Measurements from ENCODE around the gene SEMA5A. TPM values are rescaled to one million over a fixed set of nuclear protein-coding genes. Genes with fewer than 3 reads are reported as not detected.

The SEMA5A gene
- total RNA-seq, 2 donors from 2014 or later = 3.4 to 40.2 TPM

DNA sequence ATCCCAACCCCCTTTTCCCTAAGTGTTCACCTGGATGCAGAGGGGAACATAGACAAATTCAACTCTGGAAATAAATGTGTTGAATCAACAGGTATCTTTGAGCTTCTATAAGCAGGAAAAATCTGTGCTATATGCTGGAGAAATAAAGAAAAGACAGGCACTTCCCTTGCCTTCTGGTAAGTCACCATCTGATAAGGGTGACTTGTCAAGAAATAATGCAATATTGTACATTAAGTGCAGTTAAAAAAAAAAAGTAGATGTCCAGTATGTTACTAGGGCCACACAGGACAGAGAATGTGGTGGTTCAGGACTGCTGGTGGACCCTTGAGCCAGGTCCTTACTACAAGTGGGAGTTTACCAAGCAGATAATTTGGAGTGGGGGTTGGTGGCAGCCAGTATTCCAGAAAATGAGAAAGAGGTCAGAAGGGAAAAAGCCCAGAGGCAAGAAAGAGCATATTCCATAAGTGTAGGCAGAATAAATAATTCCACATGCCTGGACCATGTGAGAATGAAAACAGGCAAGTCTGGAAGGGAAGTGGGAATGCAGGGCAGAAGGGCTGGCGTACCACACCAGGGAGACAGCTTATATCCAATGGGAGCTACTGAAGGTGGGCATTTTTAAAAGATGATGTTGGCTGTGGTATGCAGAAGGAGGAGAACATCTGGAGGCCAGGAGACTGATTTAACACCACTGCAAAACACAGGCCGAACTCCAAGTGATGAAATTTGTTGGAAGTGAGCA is 209.9 kb downstream of the SEMA5A start:
- Histone ChIP-seq H3K27me3 (no peaks in the 10 kb centered on the region), H3K4me1 (no peaks in the 10 kb centered on the region), H3K9me3 (no peaks in the 10 kb centered on the region), H3K4me3 (no peak overlapping the region), H3K36me3 (replicated peaks in 1 of 2; ENCODE audit: insufficient read depth in 1 of 2, low read depth in 2 of 2) (no peaks in the 10 kb centered on the region), H3K27ac (no peak overlapping the region)
- TF ChIP-seq POLR2A (IDR thresholded peaks at IDR 0.05) = no peak
- TF ChIP-seq, protein P1, sequence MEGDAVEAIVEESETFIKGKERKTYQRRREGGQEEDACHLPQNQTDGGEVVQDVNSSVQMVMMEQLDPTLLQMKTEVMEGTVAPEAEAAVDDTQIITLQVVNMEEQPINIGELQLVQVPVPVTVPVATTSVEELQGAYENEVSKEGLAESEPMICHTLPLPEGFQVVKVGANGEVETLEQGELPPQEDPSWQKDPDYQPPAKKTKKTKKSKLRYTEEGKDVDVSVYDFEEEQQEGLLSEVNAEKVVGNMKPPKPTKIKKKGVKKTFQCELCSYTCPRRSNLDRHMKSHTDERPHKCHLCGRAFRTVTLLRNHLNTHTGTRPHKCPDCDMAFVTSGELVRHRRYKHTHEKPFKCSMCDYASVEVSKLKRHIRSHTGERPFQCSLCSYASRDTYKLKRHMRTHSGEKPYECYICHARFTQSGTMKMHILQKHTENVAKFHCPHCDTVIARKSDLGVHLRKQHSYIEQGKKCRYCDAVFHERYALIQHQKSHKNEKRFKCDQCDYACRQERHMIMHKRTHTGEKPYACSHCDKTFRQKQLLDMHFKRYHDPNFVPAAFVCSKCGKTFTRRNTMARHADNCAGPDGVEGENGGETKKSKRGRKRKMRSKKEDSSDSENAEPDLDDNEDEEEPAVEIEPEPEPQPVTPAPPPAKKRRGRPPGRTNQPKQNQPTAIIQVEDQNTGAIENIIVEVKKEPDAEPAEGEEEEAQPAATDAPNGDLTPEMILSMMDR (IDR thresholded peaks at IDR 0.05) = no peak
- ATAC-seq (no peak), DNase-seq (no peak)
- intact Hi-C loops (cut with DNase I) = no loop called here
- WGBS, 2 donors = 92 to 95% methylated on average over 2 of the region's 2 CpGs

DNA sequence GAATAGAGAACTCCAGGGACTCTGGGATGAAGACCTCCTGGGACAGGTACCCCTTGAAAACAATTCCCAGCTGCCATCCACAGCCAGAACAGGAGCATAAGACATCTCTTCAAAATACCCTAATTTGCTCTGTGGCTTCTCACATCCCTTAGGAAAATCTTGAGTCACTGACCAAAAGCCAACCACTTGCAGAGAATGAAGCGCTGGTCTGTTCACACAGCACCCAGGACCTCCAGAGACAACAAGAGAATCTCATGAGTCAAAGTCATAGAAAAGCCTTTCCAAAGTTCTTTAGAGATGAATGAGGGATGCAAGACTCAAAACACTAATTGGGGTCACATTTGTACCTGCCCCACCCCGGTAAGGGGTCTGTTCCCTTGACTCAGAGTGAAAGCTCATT is 210.6 kb downstream of the SEMA5A start:
- 94 to 100% methylated on average over 2 of the region's 2 CpGs for WGBS, 2 donors
- Histone ChIP-seq H3K9me3 (no peaks in the 10 kb centered on the region), H3K27ac (no peak overlapping the region), H3K4me3 (no peak overlapping the region), H3K4me1 (no peaks in the 10 kb centered on the region), H3K36me3 (replicated peaks in 1 of 2; ENCODE audit: insufficient read depth in 1 of 2, low read depth in 2 of 2) (no peaks in the 10 kb centered on the region), H3K27me3 (no peaks in the 10 kb centered on the region)
- DNase-seq = no peak
- intact Hi-C loops (cut with DNase I) = no loop called here
- no peak for ATAC-seq
- TF ChIP-seq, protein P1 (IDR thresholded peaks at IDR 0.05) = no peak
- TF ChIP-seq POLR2A (IDR thresholded peaks at IDR 0.05) = no peak

GRCh38 chr5:9332026-9332425 is 213.8 kb downstream of the SEMA5A start:
- no peak overlapping the region for H3K27ac ChIP-seq
- WGBS, 2 donors = 90 to 95% methylated on average over 2 to 4 of the region's 4 CpGs
- intact Hi-C loops (cut with DNase I) = no loop called here
- DNase-seq (no peak), ATAC-seq (no peak)
- TF ChIP-seq, protein P1 (IDR thresholded peaks at IDR 0.05) = no peak
- no peak for TF ChIP-seq POLR2A (IDR thresholded peaks at IDR 0.05)
- H3K4me1 ChIP-seq = no peaks in the 10 kb centered on the region
- H3K4me3 ChIP-seq = no peak overlapping the region
- H3K9me3 ChIP-seq = no peaks in the 10 kb centered on the region
- no peaks in the 10 kb centered on the region for H3K27me3 ChIP-seq
- H3K36me3 ChIP-seq (replicated peaks in 1 of 2; ENCODE audit: insufficient read depth in 1 of 2, low read depth in 2 of 2) = no peaks in the 10 kb centered on the region

DNA sequence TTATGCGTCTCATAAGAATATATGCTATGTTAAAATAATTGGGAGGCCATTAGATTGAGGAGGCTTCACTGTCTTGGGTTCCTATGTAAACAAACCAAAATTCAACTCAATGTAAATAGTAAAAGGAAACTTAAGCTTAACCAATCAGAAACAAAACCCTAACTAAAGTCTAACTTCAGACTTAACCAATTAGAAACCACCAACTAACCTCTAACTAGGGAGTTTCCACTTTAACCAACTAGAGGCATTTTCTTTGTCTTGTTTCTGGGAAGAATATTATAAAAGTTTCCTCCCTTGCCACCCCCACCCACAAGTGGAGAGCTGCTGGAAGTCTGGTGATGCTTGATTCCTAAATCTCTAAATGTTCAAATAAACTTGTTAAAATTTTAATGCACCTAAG is 214.5 kb downstream of the SEMA5A start:
- WGBS, 2 donors = 96 to 97% methylated on average over 1 of the region's 1 CpG

More for the DNA sequence above, 214.5 kb downstream of the SEMA5A start:
- no peak overlapping the region for H3K4me3 ChIP-seq
- no peaks in the 10 kb centered on the region for H3K36me3 ChIP-seq (replicated peaks in 1 of 2; ENCODE audit: insufficient read depth in 1 of 2, low read depth in 2 of 2)
- intact Hi-C loops (cut with DNase I) = no loop called here
- ATAC-seq (no peak), DNase-seq (no peak)
- no peaks in the 10 kb centered on the region for H3K9me3 ChIP-seq
- H3K27me3 ChIP-seq = no peaks in the 10 kb centered on the region
- H3K27ac ChIP-seq = no peak overlapping the region
- TF ChIP-seq, protein P1 (IDR thresholded peaks at IDR 0.05) = no peak
- no peak for TF ChIP-seq POLR2A (IDR thresholded peaks at IDR 0.05)
- no peaks in the 10 kb centered on the region for H3K4me1 ChIP-seq
